Astrocyte (in vitro differentiated cells and primary cell): ENCODE measurements around the gene INTS2. TPM values are rescaled to one million over a fixed set of nuclear protein-coding genes. Genes with fewer than 3 reads are reported as not detected.

Experiments
- DNase-seq: peaks from one replicate; pipeline ENCODE4 v3.0.0-alpha.2; 2010; ENCODE audit warnings: low read depth
- FAIRE-seq: peaks from 2 replicates; lab custom pipeline; 2011; peaks lifted over from hg19 to GRCh38; lab: Jason Lieb, UNC
- H2AFZ ChIP-seq: 2 replicates; pipeline ENCODE4 v1.6.0; 2012; ENCODE audit warnings: low read depth, low read length, inconsistent platforms
- H3K27ac ChIP-seq: 2 replicates; pipeline ENCODE4 v1.5.1; 2011; ENCODE audit warnings: low read depth, low read length, inconsistent platforms
- H3K27me3 ChIP-seq: 2 replicates; pipeline ENCODE4 v1.6.0; 2011; ENCODE audit warnings: low read length, inconsistent platforms; ENCODE audit not compliant: insufficient read depth
- H3K36me3 ChIP-seq: 2 replicates; pipeline ENCODE4 v1.5.1; 2011; ENCODE audit warnings: low read length, inconsistent platforms; ENCODE audit not compliant: insufficient read depth
- H3K4me1 ChIP-seq: 2 replicates; pipeline ENCODE4 v1.5.1; 2011; ENCODE audit warnings: low read length, inconsistent platforms; ENCODE audit not compliant: insufficient read depth
- H3K4me2 ChIP-seq: 2 replicates; pipeline ENCODE4 v1.6.0; 2012; ENCODE audit warnings: low read length, inconsistent platforms
- H3K4me3 ChIP-seq: 2 replicates; pipeline ENCODE4 v1.5.1; 2011; ENCODE audit warnings: low read depth, mild to moderate bottlenecking, low read length, inconsistent platforms; ENCODE audit not compliant: insufficient read depth
- H3K79me2 ChIP-seq: 2 replicates; pipeline ENCODE4 v1.6.0; 2012; ENCODE audit warnings: mild to moderate bottlenecking, low read length, inconsistent platforms; ENCODE audit not compliant: insufficient read depth
- H3K9ac ChIP-seq: 2 replicates; pipeline ENCODE4 v1.6.0; 2012; ENCODE audit warnings: mild to moderate bottlenecking, low read length, inconsistent platforms
- H3K9me3 ChIP-seq: 2 replicates; pipeline ENCODE4 v1.5.1; 2012; ENCODE audit warnings: low read depth, mild to moderate bottlenecking, low read length, inconsistent platforms; ENCODE audit not compliant: insufficient read depth
- H4K20me1 ChIP-seq: 2 replicates; pipeline ENCODE4 v1.6.0; 2012; ENCODE audit warnings: low read length, inconsistent platforms; ENCODE audit not compliant: insufficient read depth
- H3K27ac Mint-ChIP-seq: one replicate; pipeline ENCODE4 v1.8.0; 2021; ENCODE audit warnings: mild to moderate bottlenecking, mixed read lengths; ENCODE audit not compliant: unreplicated experiment
- H3K27me3 Mint-ChIP-seq: one replicate; pipeline ENCODE4 v1.8.0; 2021; ENCODE audit warnings: low read depth, mixed read lengths; ENCODE audit not compliant: unreplicated experiment
- H3K36me3 Mint-ChIP-seq: one replicate; pipeline ENCODE4 v1.8.0; 2021; ENCODE audit warnings: low read depth, mixed read lengths; ENCODE audit not compliant: unreplicated experiment
- H3K4me1 Mint-ChIP-seq: one replicate; pipeline ENCODE4 v1.8.0; 2021; ENCODE audit warnings: low read depth, mixed read lengths; ENCODE audit not compliant: unreplicated experiment
- H3K4me3 Mint-ChIP-seq: one replicate; pipeline ENCODE4 v1.8.0; 2021; ENCODE audit warnings: mild to moderate bottlenecking, moderate library complexity, mixed read lengths; ENCODE audit not compliant: unreplicated experiment
- H3K9me3 Mint-ChIP-seq: one replicate; pipeline ENCODE4 v1.8.0; 2021; ENCODE audit warnings: mild to moderate bottlenecking, mixed read lengths; ENCODE audit not compliant: unreplicated experiment
- CTCF ChIP-seq: IDR thresholded peaks from 2 replicates; pipeline ENCODE4 v1.5.1; 2011; ENCODE audit warnings: low read depth, mild to moderate bottlenecking, inconsistent platforms, low read length, moderate library complexity; ENCODE audit not compliant: insufficient read depth
- EZH2 ChIP-seq: IDR thresholded peaks from 2 replicates; pipeline ENCODE4 v1.6.1; 2012; ENCODE audit warnings: mild to moderate bottlenecking, low read length, inconsistent platforms; ENCODE audit not compliant: insufficient read depth
- total RNA-seq: library from RNA; stranded (reverse); gene quantifications from 2 replicates; pipeline ENCODE4 v1.2.1, GENCODE V29; 2021

Gene INTS2
- total RNA-seq, 1 donor from 2014 or later, result 9.3 TPM

- peaks cover 80% of the 10 kb centered on the region for H3K79me2 ChIP-seq
Measured at GRCh38 chr17:61856035-61856434, 71.7 kb downstream of the INTS2 start.

GRCh38 chr17:61852857-61853256 is 74.9 kb downstream of the INTS2 start:
- FAIRE-seq (no peak), DNase-seq (no peak)
- Mint-ChIP-seq H3K4me1 (no peaks in the 10 kb centered on the region), H3K27ac (no peak overlapping the region), H3K27me3 (no peaks in the 10 kb centered on the region), H3K4me3 (no peak overlapping the region), H3K9me3 (no peaks in the 10 kb centered on the region), H3K36me3 (no peaks in the 10 kb centered on the region)
- Histone ChIP-seq H3K36me3 (peaks cover 17% of the 10 kb centered on the region), H4K20me1 (no peaks in the 10 kb centered on the region), H3K79me2 (peaks cover 60% of the 10 kb centered on the region), H3K9me3 (no peaks in the 10 kb centered on the region), H3K4me3 (no peak overlapping the region), H2AFZ (no peak overlapping the region), H3K4me2 (no peak overlapping the region), H3K9ac (no peak overlapping the region), H3K4me1 (no peaks in the 10 kb centered on the region), H3K27me3 (no peaks in the 10 kb centered on the region), H3K27ac (no peak overlapping the region)
- TF ChIP-seq CTCF, result no peak
- TF ChIP-seq EZH2, result no peak

More at GRCh38 chr17:61856035-61856434, 71.7 kb downstream of the INTS2 start:
- Histone ChIP-seq H3K4me3 (no peak overlapping the region), H3K9me3 (no peaks in the 10 kb centered on the region), H3K4me1 (no peaks in the 10 kb centered on the region), H3K27ac (no peak overlapping the region), H3K27me3 (no peaks in the 10 kb centered on the region), H4K20me1 (no peaks in the 10 kb centered on the region), H2AFZ (no peak overlapping the region), H3K9ac (no peak overlapping the region), H3K36me3 (peaks cover 20% of the 10 kb centered on the region), H3K4me2 (no peak overlapping the region)
- no peak for TF ChIP-seq EZH2
- no peak for TF ChIP-seq CTCF
- DNase-seq (no peak), FAIRE-seq (no peak)
- Mint-ChIP-seq H3K36me3 (no peaks in the 10 kb centered on the region), H3K27ac (no peak overlapping the region), H3K4me3 (no peak overlapping the region), H3K9me3 (no peaks in the 10 kb centered on the region), H3K4me1 (peaks cover 3% of the 10 kb centered on the region), H3K27me3 (no peaks in the 10 kb centered on the region)

- H4K20me1 ChIP-seq, result no peaks in the 10 kb centered on the region
- Mint-ChIP-seq H3K27me3 (no peaks in the 10 kb centered on the region), H3K9me3 (no peaks in the 10 kb centered on the region), H3K27ac (no peak overlapping the region), H3K4me1 (no peaks in the 10 kb centered on the region), H3K4me3 (no peak overlapping the region), H3K36me3 (no peaks in the 10 kb centered on the region)
- H3K36me3 ChIP-seq, result peaks cover 6% of the 10 kb centered on the region
- H3K9ac ChIP-seq, result no peak overlapping the region
- H3K27me3 ChIP-seq, result no peaks in the 10 kb centered on the region
- peaks cover 35% of the 10 kb centered on the region for H3K79me2 ChIP-seq
- FAIRE-seq (no peak), DNase-seq (no peak)
- no peak overlapping the region for H3K4me3 ChIP-seq
- H3K4me1 ChIP-seq, result no peaks in the 10 kb centered on the region
- no peak for TF ChIP-seq CTCF
- TF ChIP-seq EZH2, result no peak
- no peak overlapping the region for H3K27ac ChIP-seq
- H3K9me3 ChIP-seq, result no peaks in the 10 kb centered on the region
- H3K4me2 ChIP-seq, result no peak overlapping the region
- H2AFZ ChIP-seq, result no peak overlapping the region
Measured at GRCh38 chr17:61849674-61850073, 78.1 kb downstream of the INTS2 start.
